ENCODE results near the gene ABI1. TPM values are rescaled to one million over a fixed set of nuclear protein-coding genes. Genes with fewer than 3 reads are reported as not detected.

ABI1 gene
- total and polyA plus RNA-seq, 2 of the 4 experiments (the other 2 are of a cell fraction) = 49.6 to 71.3 TPM

- Histone ChIP-seq H3K9me1 (ENCODE audit: insufficient read depth, low read length) (peaks cover 3% of the 10 kb centered on the region; the same call in 1 of the 2 replicates), H2AK5ac (ENCODE audit: low read depth, low read length) (no peak overlapping the region), H3K9me3 (ENCODE audit: control insufficient read depth, insufficient read depth, low read length) (no peaks in the 10 kb centered on the region), H2AFZ (replicated peaks; ENCODE audit: low read length, poor library complexity) (no peak overlapping the region), H4K20me1 (ENCODE audit: insufficient read depth, low read length) (no peaks in the 10 kb centered on the region), H3K4me2 (ENCODE audit: low read depth, low read length) (no peak overlapping the region), H3K18ac (ENCODE audit: low read depth, low read length) (no peak overlapping the region), H4K5ac (ENCODE audit: low read depth, low read length) (no peak overlapping the region), H3K14ac (replicated peaks; ENCODE audit: low read depth, low read length) (no peak overlapping the region), H3K36me3 (ENCODE audit: control insufficient read depth, insufficient read depth, low read length) (peaks cover 3% of the 10 kb centered on the region; the same call in 1 of the 2 replicates), H3K4ac (ENCODE audit: low read depth, low read length) (no peak overlapping the region), H4K91ac (ENCODE audit: insufficient read depth, low read depth, low read length) (no peak overlapping the region), H3K27me3 (ENCODE audit: control insufficient read depth, insufficient read depth, low read length) (no peaks in the 10 kb centered on the region), H2BK20ac (ENCODE audit: low read depth, low read length) (no peak overlapping the region), H3K79me1 (ENCODE audit: low read depth in 1 of 2, low read length in 2 of 2) (peaks cover 0 to 17% of the 10 kb centered on the region in 2 experiments; a peak in 1 of 4 replicates), H3K4me3 (ENCODE audit: insufficient read depth, low read depth, low read length) (no peak overlapping the region), H2BK5ac (ENCODE audit: low read depth, low read length, poor library complexity, severe bottlenecking) (no peak overlapping the region), H3K4me1 (ENCODE audit: control insufficient read depth, insufficient read depth, low read length) (peaks cover 3% of the 10 kb centered on the region), H2BK120ac (ENCODE audit: low read depth, low read length) (no peak overlapping the region), H2BK15ac (ENCODE audit: low read depth, low read length) (no peak overlapping the region), H3K27ac (ENCODE audit: insufficient read depth, low read length) (no peak overlapping the region), H4K8ac (ENCODE audit: low read depth in 2 of 2, low read length in 2 of 2) (no peak overlapping the region), H3K9ac (ENCODE audit: low read depth, low read length) (no peak overlapping the region), H3K56ac (ENCODE audit: extremely low read depth, insufficient read depth, low read length) (no peak overlapping the region), H3K23ac (ENCODE audit: low read depth, low read length) (no peak overlapping the region), H2AK9ac (replicated peaks; ENCODE audit: low read depth, low read length, poor library complexity) (no peak overlapping the region)
- WGBS, 2 experiments (ENCODE audit: extremely low coverage in 2 of 2, insufficient read length in 1 of 2) = no CpG with 5 or more reads among the region's 4 CpGs
- in situ Hi-C loops (cut with MboI; ENCODE audit: low sequenced_read_pairs) = no loop called here
- POLR2A ChIA-PET (ENCODE audit: unreplicated experiment) = no interaction called here
- dilution Hi-C loops (cut with HindIII; ENCODE audit: low sequenced_read_pairs, unreplicated experiment) = no loop called here
- intact Hi-C loops (cut with micrococcal nuclease) = no loop called here
- ATAC-seq (ENCODE audit: low read depth) (no peak), DNase-seq (no peak)
- CTCF ChIA-PET = interaction anchor here (0.7 kb wide), 1 partner anchor 102 kb away, joined by 3 read pairs; no protein-coding TSS in a partner anchor
- TF ChIP-seq CHD1 (IDR thresholded peaks at IDR 0.05; ENCODE audit: low read depth, low read length) = no peak
- no TSS peak for BruUV-seq (replicated peaks)
Measured at GRCh38 chr10:26759008-26759407, 101.8 kb downstream of the ABI1 start.
